HG03060 (cell line): ENCODE measurements around the gene DCLK1.
"Not testable (repeated sequence)": the region's sequence is repeated elsewhere in the genome, so short reads cannot be mapped to it uniquely, and the experiment has no call there.

Experiments
- ATAC-seq: cut with Tn5 transposase; IDR thresholded peaks from one replicate; pipeline ENCODE4 v1.9.1; 2021; ENCODE audit warnings: low read depth, moderate number of reproducible peaks; ENCODE audit not compliant: unreplicated experiment

DCLK1 gene

DNA sequence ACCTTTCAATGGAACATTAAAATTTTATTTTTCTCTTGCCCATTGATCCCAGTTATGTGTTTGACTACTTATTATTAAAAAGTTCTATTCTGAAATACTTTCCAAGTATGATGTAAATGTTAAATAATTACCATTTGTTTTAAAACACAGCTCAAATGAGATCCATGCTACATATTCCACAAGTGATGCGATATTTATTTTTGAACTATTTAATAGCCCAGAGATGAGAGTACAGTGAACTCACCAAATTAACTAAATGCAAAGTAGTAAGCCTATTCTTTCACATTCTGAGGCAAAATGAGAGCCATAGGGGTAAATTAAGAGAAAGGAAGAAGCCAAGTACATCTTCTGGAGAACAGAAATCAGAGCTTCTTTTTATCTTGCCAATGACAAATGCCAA, 1.2 kb upstream of the DCLK1 start:
- ATAC-seq, result no peak

DNA sequence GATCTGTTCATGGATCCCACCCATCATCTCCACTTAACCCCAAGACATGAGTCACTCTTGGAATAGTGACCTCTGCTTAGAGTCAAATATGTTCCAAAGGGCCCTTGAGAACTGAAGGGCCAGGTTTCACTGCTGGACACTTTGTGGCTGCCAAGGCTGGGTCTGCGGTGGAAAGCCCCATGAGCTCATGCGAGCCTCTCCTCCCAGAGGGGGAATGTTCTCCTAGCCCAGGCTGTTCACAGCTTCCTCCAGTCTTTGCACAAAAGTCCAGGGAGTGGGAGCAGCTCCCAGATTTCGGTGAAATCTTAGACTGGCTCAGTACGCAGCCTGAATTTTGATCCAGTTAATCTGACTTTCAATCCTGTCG, 732 bp upstream of the DCLK1 start:
- no peak for ATAC-seq

DNA sequence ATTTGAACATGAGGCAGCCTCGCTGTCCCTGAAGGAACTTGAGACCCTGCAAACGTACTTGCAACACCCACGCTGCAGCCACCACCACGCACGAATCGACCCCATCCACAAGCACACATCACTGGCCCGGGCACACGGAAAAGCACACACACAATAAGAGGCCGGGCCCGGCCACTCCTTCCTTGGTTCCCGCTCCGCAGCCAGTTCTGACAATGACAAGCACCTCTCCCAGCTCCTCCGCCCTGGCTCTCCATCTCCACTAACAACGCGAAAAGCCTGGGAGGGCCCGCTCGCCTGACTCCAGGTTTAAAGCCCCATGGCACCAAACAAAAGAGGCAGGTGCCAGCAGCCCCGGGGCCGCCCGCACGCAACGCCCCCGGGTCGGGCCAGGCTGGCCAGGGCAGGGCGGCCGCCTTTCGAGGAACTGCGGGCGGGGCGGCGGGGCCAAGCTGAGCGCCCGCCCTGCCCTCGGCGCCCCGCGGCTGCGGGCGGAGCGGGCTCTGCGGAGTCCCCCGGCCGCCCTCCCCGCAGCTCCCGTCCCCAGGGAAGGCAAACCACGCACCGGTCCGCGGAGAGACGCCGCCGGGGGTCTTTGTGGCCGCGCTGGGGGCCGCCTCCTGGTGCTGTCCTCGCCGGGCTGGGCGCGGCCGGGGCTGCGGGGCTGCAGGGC, 495 bp downstream of the DCLK1 start:
- ATAC-seq, result no peak

DNA sequence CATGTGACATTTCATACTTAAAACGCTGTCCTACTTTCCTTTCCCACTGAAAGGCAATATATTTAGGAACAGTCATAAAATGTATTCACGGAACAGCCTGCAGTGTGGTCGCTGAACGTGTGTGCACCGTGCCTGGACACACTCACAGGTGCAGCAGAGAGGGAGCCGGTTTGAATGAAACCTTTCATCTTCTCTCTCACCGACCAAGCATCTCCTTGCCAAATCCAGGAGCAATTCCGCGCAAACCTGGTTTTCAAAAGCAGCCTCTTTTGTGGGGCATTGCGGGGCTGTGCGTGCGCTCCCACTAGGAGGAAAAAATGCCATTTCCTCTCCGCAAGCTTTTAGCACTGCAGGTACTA, 1.0 kb downstream of the DCLK1 start:
- no peak for ATAC-seq

DNA sequence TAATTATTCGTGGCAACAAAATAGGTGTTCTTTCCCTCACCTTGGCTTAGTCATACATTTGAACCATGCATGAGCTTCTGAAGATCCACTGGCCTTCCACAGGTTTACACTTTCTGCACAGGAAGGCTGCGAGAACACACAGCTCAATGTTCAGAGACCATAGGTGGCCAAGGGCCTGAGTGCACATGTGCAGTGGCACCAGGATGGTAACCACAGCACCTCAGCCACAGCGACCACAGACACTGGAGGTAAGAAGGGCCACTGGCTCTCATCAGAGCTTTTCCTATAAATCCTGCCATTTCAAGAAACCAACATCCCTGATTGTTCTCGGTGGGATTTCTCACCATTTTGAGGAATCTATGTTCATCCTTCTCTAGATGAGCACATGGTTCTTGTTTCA, 1.6 kb downstream of the DCLK1 start:
- no peak for ATAC-seq

DNA sequence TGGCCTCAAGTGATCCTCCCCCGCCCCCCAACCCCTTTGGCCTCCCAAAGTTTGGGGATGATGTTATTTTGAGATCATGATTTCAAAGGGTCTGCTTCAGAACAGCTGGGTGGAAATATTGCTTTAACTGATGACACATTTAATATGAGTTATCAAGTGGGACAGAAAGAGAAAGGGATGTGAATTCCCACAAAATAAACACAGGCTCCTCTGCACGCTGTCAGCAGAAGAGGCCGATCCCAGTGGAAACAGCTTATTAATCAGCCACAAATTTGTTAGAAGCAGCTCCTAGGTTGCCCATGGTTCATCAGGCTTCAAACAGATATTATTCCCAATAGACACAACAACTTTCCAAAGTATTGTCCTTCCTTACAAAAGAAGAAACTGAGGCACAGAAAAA, 4.7 kb downstream of the DCLK1 start:
- ATAC-seq, result no peak

DNA sequence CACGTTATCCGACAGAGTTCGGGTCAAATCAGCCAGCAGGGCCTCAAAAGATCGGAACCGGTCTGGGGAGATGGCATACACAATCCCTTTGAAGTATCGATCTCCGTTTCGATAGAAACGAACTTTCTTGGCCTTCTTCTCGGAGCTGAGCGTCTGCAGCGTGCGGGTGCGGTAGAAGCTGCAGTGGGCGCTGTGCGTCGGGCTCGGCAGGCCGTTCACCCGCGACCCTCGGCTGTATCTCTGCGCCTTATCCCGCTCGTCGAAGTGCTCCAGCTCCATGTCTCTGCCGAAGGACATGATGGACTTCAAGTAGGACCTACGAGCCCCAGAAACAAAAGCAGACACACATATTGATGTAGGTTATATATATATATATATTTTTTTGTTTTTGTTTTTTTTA, 5.3 kb downstream of the DCLK1 start:
- ATAC-seq, result no peak

DNA sequence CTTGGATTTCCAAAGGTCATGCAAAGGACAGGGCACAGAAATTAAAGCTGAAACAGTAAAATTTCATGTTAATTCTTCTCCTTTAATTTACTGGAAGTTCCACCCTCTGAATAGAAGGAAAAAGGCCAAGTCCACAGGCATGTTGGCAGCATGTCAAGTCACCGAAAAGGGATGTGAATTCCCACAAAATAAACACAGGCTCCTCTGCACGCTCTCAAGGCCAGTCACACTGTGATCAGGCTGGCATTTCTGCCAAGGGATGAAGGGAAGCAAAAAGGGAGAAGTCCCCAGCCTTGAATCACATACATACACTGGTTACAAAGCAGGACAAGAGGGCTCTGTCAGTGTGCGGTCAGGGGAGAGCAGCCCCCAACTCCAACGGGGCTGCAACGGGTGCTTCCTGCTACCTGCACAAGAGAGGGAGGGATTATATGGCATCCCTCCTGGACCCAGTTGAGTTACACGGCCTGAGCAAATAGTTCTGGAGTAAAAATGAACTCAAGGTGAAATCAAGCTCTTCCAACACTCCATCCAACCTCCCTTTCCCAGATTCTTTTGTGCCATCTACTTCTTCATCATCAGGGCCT, 6.9 kb downstream of the DCLK1 start:
- no peak for ATAC-seq

DNA sequence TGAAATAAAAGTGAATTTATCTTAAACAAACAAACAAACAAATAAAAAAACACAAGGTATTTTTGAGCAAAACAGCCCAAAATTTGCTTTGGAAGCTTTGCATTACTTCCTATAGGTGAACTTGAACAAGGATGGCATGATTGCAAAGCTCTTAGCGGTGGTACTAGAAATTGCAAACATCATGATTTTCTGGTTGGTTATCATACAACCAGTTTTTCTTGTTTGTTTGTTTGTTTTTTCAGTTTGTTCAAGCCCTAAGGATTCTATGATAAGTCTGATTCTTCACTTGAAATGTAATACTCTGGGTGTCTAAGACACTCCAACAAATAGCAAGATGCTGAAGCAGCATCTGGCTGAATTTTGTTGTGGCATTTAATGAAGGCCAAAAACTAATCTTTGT, 15.9 kb downstream of the DCLK1 start:
- ATAC-seq, result no peak

DNA sequence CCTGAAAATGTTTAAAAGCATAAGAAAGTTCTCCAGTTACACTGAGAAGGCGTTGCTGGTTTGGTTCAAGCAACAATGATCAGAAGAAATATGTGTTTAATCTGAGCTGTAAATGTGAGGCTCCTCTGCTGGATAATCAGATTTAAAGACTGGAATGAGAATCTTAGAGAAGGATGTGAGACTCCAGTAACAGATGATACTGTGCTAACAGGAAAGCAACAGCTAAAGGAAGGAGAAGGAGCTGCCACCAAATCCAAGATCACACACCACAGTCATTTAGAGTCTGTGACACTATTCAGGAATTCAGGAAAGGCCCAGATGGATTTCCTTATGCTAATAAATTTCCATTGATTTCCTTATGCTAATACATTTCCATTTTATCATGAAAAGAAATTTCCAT, 16.9 kb downstream of the DCLK1 start:
- no peak for ATAC-seq

DNA sequence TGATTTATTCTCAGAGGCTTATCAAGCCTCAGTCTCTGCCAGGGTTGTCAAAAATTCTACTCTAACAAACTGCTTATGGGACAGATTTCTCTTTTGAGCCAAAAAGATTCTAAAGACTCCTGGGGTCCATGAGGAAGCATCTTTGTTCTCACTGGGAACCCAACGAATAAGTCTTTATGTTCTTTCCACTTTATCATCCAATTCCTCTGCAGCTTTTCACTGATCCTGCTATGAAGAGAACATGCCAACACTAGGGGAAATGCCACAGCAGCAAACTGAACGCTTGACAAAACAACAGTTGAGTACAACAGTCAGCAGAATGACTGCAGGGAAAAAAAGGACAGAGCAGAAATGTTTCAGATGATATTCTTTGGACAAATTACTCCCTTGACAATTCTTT, 22.2 kb downstream of the DCLK1 start:
- no peak for ATAC-seq

DNA sequence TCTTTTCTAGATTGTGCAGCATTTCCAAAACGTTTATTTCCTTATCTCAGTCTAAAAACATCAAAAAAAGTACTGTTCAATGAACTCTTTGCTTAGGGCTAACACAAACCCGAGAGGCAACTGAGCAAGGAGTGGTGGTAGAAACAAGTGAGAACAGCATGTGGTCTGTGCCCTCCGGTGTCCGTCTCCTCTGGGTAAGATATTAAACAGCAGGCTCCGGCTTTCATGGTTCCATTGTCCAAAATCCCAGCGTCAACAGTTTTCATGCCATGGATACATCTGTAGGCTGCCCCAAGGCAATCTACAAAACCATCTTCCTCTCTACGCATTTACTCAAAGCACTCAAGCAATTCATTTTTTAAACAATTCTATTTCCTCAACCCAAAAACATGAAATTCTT, 22.8 kb downstream of the DCLK1 start:
- ATAC-seq, result no peak

DNA sequence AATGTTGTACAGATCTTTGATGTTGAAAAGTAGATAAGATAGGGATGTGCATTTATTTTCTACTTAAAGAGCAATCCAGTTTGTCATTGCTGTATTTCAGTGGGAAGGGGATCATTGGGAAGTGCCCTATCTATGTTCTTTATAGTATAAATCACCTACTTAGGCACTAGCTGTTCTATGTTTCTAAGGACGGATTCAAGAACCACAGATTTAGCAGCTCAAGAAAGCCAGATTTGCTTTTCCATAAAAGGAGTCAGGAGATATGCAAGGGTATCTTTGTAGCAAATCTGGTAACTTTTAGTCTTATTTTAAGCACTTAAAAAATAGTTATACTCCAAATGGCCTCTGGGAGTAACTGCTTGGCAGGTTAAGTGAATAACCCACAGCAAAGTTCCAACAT, 23.7 kb downstream of the DCLK1 start:
- no peak for ATAC-seq

DNA sequence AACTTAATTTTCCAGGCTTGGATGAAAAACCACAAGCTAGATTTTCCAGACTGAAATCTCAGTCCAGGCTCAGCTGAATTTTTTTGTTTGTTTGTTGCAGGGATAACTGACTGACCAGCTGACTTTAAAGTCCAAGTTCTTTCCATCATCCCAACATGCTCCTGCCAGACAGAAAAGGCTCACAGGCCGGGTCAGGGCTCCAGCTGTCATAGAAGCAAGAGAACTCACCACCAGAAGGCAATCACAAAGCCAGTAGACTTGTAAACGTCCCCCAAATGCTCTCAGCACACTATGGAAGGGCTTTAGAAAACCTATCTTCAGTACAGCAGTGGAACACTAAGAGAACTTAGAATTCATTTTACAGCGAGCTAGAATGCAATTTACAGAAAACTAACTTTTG, 25.5 kb downstream of the DCLK1 start:
- no peak for ATAC-seq

DNA sequence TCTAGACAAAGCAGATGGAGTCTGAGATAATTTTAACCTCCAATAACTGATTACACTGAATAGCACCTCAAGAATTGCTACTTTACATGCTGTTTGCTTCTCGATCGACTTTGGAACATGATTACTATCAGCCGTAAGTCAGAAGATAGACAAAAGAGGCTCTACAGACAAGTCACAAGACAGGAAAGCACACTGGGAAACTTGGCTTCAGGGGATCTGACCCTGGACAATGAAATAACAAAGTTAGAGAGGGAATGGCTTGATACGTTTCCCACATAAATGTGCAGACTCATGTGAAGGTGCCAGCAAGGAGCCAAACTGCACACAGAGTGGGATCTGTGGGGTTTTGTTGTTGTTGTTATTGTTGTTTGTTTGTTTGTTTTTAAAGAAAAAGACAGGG, 28.5 kb downstream of the DCLK1 start:
- no peak for ATAC-seq

DNA sequence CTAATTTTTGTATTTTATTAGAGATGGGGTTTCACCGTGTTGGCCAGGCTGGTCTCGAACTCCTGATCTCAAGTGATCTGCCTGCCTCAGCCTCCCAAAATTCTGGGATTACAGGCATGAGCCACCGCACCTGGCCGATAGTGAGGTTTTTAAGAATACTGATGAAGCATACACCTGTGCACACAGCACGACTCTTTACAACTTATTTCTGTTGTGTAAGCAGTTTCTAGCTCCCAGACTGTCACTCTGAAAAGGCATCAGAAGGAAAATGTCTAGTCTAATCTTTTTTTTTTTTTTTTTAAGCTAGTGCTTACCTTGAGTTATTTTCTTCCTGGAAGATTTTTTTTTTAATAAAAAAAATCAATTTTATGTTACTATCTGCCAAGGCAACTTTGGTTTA, 29.3 kb downstream of the DCLK1 start:
- not testable (repeated sequence) for ATAC-seq

DNA sequence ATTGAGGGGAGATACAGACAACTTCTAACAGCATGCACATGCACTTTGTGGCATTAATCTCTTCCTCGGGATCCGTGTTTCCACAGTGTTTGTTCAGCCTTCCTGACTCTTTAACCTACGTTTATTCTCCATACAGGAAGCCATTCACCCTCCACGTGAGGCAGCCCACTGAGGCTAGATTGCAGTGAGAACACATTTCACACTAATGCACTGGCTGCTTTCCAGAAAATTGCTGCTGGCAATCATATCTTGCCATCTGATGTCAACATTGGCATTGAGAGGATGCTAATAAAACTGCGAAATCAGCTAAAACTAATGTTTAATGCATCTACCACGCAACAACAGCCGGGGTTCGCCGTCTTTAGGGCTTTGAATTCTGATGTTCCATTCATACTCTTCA, 30.0 kb downstream of the DCLK1 start:
- ATAC-seq, result no peak

DNA sequence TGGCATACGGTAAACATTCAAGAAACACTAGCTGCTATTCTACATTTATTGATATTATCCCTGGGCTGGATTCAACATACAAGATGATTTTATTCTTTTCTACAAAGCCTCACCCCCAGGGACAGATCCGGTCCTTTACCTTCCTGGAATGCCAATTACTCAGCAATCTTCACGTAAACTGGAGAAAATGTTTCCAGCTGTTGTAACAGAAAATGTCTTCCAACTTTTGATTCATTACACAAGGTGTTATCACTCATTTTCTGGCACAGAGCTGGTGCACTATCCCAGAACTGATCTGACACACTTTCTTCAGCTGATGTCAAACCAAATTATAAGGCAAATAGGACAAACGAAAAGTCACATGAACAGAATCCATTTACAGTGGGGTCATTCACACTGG, 33.1 kb downstream of the DCLK1 start:
- no peak for ATAC-seq

DNA sequence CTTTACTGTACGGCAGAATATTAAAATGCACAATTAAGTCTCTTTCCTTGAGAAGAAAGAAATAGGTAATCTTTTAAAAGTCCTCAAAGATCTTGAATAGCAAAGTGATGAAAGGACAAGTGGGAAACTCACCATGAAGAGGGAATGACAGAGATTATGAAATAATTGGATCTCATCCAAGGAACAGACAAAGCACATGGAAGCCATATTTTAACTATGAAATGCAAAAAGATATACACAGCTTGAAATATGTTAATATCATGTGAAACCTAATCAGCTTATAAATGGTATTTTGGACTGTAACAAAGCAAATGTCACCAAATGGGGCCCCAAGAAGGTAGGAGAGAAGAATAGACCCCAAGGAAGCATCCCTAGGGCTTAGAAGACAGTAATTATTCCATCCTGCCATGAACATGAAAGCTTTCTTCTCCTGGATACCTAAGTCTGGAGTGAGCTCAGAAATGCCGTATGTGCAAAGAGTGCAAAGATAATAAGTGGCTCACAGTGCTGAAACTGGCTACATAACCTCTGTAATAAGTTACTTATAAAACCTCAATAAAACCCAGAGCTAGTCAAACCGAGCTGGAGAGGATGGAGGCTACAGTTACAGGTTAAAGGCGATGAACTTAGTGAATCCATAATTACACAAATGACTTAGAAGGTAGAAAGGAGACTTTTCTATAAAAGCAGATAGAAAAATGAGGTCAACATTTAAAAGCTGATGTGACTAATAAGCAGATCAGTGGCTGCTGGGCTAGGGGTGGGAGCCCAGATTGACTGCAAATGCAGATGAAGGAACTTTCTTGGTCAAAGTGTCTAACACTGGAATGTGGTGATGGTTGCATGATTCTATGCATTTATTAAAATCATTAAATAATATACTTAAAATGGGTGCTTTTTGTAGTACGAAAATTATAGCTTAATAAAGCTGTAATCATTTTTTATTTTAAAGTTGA, 34.4 kb downstream of the DCLK1 start:
- ATAC-seq, result no peak

DNA sequence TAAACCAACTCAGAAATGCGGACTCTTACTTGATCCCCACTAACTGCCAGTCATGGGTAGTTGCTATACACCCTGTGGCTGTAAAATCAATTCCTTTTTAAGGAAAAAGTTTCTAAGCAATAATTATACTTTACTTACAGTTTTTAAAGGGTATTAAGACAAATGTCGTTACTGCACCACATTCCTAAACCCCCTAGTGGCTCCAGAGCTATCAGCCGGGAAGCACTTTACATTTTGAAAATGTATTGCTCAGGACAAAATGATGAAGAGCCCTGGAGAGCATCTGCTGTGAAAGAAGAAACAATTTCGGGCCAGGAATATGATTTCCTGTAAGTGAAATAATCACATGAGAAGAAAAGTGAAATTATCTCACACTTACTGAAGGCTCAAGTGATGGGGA, 36.7 kb downstream of the DCLK1 start:
- ATAC-seq, result no peak

DNA sequence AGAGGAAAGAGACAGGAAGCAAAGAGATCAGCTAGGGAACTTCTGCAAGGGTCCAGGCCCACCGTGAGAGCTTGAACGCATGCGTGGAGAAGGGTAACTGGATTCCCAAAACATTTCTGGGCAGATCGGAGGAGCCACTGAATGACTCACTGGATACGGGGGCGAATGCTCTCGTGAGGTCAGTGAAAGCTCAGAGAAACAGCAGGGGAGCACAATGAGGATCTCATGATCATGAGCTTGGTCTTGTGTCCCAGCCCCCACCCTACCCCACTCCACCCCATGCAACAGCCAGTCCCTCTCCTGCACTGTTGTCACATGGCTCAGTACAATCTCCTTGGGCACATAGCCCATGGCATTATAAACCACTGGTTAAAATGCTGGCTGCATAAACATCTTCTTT, 40.6 kb downstream of the DCLK1 start:
- ATAC-seq, result no peak

DNA sequence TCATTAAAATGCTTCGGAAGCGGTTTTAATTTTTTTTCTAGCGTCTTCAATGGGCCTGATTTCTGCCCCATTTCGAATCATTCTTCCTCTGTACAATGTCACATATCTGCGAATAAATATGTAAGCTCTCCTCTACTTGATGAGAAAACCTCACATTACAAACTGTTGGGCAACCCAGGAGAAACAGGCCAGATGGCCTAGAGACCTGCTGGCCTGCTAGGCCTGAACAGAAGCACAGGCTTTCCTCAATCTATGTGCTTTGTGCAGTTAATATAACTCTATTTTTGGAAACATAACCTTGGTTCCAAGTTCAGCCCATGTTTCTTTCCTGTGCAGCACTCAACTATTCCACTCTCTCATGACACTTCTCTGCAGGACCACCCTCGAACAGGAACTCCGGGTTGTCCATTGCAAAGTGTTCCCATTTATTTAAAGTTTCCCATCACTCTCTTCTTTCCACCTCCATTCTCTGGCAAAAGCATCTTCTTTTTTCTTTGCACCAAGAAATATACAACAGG, 42.0 kb downstream of the DCLK1 start:
- no peak for ATAC-seq
